GM19452 (cell line): ENCODE measurements around the gene SRRM3.
"Not testable (repeated sequence)": the region's sequence is repeated elsewhere in the genome, so short reads cannot be mapped to it uniquely, and the experiment has no call there.

Source experiments
- ATAC-seq: cut with Tn5 transposase; IDR thresholded peaks from one replicate; pipeline ENCODE4 v1.9.1; 2021; ENCODE audit not compliant: unreplicated experiment

Gene SRRM3

DNA sequence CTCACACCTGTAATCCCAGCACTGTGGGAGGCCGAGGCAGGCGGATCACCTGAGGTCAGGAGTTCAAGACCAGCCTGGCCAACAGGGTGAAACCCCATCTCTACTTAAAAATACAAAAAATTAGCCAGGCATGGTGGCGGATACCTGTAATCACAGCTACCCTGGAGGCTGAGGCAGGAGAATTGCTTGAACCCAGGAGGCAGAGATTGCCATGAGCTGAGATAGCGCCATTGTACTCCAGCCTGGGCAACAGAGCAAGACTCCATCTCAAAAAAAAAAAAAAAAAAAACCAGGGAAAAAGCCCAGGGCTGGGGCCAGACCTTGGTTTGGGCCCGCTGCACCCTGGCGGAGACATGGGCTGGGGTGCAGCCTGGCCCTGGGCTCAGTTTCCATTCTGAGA is 110.1 kb downstream of the SRRM3 start:
- not testable (repeated sequence) for ATAC-seq

DNA sequence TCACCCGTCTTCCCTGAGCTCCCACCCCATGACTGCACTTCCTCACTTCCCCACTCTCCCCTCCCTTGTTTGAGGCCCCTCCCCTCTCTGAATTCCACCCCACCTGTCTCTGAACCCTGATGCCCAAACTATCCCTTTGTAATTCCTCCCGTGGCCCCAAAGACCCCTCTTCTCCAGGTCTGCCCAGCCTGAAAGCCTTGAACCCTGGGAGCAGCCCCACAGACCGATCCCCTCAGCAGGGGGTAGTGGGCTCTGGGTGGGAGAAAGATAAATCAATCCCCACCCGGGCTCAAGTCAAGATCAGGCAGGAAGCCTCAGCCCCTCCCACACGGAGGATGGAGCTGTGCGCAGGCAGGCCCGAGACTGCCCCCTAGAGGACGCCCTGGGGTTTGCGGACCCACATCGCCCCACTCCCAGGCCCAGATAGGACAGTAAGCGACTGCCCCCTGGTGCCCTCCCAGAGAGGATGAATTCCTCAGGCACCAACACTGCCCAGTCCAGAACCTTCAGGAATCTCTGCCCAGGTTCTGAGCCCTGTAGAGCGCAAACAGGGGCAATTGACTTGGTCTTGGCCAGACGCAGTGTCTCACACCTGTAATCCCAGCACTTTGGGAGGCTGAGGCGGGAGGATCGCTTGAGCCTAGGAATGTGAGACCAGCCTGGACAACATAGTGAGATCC is 112.5 kb downstream of the SRRM3 start:
- peak; percentile 40 for ATAC-seq

DNA sequence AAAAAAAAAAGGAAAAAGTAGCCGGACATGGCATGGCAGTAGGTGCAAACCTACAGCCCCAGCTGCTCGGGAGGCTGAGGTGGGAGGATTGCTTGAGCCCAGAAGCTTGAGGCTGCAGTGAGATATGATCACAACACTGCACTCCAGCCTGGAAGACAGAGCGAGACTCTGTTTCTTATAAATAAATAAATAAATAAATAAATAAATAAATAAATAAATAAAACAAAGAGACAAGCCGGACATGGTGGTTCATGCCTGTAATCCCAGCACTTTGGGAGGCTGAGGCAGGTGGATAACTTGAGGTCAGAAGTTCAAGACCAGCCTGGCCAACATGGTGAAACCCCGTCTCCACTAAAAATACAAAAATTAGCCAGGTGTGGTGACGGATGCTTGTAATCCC is 113.0 kb downstream of the SRRM3 start:
- ATAC-seq: not testable (repeated sequence)

DNA sequence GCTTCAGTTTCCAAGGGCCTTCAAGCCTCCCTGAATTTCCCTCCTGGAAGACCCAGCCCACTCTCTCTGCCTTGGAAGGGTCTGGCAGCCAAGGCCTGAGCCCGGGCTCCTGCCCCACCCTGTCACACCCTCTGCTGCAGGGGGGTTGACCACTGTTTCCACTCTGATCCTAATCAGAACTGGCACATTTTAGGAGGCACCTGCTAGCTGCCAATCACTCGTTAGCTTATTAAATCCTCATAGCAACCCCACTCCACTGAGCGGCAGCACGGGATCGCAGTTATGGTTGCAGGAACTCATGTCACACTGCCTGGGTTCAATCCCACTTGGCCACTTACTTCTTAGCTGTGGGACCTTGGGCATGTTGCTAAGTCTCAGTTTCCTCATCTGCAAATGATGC is 113.7 kb downstream of the SRRM3 start:
- no peak for ATAC-seq

DNA sequence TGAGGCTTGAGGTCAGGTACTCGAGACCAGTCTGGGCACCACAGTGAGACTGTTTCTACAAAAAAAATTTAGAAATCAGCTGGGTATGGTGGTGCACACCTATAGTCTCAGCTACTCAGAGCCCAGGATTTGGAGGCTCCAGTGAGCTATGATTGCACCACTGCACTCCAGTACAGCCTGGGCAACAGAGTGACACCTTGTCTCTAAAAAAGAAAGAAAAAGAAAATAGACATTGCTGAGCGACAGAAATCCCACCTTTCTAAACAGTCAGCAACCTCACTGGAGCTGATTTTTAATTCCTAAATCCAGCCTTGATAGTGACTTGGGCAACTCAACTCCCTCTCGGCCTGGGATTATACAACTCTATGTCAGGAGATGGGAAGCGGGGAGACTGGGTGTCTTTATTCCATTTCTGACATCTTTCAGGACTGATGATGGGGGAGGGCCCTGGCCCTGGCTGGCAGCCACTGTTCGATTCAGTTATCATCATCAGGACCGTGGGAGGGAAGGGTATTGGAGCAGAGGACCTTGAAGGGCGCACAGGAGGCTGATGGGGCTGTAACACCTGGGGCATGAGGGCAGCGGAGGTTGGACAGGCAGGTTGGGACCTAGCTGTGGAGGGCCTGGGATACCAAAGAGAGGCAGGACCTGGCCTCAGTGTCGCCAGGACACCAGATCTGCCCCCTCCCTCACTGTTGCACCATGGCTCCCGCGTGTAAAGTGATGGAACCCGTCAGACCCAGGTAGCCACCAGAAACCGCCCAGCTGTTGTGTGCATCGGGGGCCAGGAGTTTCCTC is 115.5 kb downstream of the SRRM3 start:
- no peak for ATAC-seq

DNA sequence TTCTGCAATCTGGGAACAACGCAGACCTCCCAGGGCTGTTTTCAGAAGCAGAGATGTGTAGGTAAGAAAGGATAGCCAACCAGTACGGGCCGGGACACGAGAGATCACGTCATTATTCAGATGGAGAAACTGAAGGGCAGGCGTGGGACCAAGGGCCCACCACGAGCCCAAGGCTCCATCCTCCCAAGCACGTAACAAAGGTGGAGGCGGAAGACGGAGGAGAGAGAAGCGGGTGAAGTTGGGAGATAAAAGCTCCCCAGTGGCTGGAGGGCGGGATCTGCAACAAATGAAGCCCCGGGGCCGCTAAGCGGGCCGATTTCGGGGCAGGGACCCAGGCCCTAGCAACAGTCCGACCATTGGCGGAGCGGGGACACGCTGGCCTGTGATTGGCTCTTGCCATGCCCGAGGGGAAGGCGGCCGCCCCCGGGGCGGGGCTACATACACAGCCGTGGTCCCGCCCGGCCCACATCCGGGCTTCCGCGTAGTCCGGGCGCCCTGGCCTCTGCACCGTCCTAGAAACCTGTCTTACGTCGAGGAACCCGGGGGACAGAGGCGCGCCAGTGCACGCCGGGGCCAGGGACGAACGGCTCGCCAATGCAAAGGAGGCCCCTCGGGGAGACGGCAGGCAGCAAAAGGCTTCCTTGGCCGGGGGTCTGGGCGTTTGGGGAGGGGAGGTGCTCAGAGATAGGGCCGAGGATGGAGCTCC is 116.2 kb downstream of the SRRM3 start:
- ATAC-seq: peak; percentile 91

DNA sequence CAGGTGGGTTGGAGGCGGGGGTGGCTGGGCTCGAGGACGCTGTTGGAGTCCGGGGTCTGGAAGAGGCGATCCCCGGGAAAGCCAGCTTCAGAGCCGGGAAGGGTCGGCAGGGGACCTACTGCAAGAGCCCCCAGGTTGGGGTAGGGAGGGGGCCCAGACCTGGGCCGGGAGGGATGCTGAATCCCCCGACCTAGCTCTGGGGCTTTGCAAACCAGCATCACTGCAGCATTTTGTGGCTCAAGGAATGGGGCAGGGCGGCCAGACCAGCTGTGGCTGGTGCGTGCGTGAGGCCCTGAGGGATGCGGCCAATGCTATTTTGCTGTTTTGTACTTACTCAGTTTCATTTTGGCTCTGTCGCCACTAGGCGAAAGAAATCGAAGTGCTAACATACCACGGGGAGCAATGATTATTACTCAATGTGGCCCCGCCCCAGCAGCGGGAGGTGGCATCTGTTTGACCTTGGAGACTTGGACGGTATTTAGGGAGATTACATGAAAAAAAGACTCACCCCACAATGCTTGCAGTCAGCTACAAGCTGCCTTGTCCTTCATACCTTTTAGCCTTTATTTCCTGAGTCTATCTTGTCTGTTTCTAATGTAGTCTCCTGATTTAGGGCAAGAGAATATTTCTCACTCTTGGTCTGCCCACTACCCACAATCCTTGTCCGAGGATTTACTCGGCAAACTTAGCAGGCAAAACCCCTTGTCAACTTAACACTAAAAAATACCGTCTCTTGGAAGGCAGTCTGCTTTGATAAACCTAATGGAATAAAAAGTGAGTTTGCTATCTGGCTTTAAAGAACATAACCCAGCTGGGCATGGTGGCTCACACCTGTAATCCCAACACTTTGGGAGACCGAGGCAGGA is 117.0 kb downstream of the SRRM3 start:
- ATAC-seq: peak; percentile 53

DNA sequence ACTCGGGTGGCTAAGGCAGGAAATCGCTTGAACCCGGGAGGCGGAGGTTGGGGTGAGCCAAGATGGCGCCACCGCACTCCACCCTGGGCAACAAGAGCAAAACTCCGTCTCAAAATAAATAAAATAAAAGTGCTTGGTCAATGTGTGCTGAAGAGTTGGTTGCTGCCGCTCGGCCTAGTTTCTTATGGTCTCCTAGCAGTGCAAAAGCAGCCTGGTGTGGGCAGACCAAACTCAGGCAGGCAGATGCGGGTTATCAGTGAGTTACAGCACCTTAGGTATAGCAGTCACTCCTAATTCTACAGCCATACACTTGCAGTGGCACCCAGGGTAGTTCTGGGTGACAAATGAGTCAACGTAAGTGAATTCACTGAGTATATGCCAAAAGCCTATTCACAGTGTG is 123.4 kb downstream of the SRRM3 start:
- ATAC-seq: no peak

DNA sequence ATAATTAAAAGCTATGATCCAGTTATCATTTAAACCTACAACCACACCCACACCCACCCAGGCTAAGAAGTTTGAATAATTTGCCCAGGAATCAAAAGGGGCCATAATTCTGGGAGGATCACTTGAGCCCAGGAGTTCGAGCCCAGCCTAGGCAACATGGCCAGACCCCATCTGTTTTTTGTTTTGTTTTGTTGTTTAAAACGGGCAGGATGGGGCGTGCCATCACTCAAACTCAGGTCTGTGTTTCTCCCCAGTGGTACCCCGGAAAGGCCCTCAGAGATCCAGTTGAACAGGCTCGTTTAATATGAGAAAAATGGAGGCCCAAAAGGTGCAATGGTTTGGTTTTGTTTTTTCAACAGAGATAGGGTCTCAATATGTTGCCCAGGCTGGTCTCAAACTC is 124.1 kb downstream of the SRRM3 start:
- no peak for ATAC-seq

DNA sequence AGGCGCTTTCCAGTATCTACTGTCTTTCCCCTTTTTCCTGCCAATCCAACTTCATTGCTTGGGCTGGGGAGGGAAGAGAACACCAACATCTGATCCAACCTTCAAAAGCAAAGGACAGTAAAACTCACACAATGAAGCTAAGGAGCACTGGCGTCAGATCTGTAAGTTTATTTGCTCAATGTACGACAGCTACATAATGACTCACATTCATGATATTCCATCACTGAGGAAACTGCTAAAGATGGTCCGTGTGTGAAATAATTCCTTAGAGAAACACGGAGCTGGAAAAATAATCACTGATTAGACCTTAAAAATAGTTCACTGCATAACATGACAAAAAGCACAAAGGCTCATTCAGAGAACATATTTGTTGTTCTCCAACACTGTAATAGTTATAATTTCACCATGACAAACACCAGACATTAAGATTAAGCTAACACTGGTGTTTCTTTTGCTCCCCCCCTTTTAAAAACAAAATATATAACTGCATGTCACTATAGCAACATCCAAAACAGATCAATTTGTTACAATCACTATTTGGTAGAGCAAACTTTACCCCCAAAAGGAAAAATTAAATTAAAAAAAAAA is 125.0 kb downstream of the SRRM3 start:
- ATAC-seq: no peak

DNA sequence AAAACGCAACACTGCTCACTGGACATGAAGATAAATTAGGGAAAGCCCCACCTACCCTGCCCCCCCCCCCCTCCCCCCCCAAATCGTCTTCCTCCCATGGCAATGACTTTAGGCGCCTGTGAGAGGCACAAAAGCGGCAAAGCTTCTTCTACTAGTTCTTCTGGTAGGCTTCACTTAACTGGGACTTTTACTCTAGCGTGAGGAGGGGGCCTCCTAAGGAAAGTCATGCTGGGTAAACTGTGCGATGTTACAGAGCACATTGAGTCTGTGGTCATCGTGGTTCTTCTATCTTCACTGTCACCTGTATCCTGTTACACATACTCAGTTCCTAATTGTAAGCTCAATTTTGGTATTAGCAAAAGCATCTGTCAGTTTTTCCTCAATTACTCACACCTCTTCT is 125.9 kb downstream of the SRRM3 start:
- ATAC-seq: no peak

DNA sequence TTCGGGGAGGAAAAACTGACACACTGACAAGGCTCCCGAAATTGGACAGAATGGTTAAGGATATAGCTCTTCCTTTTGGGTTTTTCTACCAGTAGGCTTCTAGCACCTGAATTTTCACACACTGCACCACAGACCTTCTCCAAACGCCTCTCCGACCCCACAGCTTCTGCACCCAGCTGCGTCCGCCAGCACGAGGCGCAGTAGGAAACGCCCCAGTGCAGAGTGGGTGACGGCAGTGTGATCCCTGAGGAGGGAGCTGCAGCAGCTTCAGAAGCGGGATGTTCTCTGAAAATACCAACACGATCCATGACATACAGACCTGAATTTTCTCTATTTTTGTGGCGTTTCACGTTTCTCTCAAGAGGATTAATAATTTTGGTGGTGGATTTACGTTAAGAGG is 126.7 kb downstream of the SRRM3 start:
- ATAC-seq: no peak

DNA sequence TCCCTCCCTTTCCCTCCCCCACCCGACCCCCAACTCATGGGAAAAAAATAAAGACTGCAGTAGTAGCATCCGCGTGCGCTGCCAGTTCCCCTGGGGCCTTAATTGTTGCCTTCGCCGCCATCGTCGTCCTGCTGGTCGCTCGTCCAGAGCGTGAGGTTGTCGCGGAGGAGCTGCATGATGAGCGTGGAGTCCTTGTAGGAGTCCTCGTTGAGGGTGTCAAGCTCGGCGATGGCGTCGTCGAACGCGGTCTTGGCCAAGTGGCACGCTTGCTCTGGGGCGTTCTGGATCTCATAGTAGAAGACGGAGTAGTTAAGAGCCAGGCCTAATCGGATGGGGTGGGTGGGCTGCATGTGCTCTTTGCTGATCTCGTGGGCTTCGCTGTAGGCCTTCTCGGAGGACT is 127.8 kb downstream of the SRRM3 start:
- no peak for ATAC-seq

DNA sequence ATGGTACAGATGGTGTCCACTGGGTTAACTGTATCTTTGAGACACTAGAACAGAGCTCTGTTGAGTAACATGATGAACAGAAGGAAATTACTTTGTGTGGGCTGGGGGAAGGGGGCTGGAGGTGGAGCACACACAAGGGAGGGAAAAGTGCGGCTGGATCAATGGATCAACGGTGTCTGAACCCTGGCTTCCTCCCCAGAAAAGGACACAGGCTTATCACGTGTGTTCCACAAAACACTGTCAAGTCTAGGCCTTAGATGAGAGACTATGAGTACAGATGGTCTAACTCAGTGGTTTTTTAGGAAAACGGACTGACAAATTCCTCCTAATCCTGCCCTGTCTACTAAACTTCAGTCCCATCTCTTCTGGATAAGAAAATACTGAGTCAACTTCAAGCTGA is 128.6 kb downstream of the SRRM3 start:
- no peak for ATAC-seq

DNA sequence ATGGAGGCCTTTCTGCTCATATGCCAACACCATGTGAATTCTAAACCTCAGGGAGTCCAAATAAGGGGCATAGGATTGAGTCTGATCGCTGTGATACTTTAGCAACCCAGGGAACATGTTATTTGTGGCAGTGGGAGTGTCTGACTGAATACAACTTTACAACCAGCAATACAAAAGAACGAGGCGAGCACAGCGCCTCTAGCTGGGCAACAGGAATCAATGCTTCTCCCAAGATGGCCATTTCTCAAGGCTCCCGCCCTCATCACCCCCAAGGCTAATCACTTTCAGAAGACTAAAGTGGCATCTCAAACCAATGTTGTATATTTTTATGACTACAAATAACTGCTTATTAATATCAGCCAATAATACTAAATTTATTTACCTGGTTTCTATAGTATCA is 129.0 kb downstream of the SRRM3 start:
- ATAC-seq: no peak

DNA sequence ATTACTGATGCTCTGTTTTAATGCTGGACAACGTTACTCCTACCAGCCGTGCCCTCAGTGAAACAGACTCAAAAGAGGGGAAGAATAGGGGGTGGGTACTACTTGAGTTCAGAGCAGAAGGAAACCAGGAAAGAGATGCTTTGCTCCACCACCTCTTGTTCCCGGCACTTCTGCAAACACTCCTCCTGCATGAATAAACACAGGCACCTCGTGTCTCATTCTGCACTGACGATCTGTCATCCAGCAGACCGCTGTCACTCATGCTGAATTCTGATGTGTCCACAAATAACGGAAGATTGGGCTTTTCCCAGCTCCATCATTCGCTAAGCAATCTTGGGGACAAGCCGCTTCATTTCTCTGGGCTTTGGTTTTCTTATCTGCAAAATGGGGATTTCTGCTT is 130.4 kb downstream of the SRRM3 start:
- ATAC-seq: no peak

DNA sequence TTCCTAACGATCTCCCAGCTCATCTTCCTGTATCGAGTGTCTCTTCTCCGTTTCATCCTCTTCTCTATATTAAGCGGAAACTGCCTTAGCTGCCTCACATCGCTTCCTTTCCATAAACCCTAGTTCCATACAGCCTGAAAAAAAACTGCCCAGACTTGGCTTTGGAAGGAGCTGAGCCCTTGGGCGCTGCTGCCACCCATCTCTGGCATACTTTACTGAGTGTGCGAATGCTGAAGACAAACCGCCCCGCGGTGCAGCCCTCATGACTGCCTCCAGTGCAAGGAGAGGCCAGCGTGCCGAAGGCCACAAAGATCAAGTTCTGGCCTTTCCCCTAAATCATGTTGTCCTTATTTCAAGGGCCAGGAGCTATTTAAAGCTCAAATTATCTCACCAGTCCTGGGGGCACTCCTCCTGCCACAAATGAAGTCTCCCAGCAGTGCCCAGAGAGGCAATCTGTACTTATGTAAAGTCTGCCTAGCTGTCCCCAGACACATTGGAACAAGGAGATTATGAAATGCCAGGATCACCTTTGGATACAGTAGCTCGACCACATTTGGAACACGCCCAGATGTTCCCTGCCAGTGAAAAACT is 131.9 kb downstream of the SRRM3 start:
- no peak for ATAC-seq

DNA sequence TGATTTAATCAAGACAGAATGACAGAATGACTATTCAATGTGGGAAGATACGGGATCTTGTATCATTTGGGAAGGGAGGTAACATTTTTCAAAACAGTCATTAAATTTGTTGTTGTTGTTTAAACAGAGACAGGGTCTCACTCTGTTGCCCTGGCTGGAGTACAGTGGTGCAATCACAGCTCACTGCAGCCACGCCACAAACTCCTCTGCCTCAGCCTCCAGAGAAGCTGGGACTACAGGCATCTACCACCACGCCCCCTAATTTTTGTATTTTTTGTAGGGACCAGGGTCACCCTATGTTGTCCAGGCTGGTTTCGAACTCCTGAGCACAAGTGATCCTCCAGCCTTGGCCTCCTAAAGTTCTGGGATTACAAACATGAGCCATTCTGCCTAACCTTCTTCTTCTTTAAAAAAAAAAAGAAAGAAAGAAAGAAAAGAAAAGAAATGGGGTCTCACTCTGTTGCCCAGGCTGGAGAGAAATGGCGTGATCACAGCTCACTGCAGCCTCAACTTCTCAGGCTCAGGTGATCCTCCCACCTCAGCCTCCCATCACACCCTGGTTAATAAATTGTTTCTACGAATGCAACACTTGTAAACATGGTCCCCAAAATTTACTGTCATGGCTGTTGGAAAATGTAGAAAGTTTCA is 132.7 kb downstream of the SRRM3 start:
- ATAC-seq: no peak

DNA sequence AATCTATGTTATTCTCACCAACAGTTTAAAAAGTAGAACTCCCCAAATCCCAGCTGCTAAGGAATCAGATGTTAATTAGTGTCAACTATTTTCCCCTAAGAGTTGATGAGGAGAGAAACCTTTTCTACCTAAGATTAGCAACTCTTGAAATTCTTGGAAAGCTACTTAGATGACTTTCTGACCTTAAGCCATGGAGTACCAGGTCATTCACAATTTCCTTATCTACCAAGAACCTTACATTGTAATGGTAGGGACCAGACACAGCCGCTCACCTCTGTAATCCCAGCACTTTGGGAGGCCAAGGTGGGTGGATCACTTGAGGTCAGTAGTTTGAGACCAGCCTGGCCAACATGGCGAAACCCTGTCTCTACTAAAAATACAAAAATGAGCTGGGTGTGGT is 133.7 kb downstream of the SRRM3 start:
- not testable (repeated sequence) for ATAC-seq

DNA sequence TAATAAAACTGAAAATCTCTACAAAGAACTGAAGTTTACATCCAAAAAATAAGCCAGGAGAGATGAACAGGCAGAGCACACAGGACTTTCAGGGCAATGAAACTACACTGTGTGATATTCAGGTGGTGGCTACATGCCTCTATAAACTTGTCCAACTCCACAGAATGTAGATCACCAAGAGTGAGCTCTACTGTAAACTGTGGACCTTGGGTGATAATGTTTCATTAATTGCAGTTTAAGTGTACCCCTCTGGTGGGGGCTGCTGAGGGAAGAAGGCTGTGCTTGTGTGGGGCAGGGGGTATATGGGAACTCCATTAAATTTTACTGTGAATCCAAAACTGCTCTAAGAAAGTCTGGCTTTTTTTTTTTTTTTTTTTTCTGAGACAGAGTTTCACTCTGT is 134.4 kb downstream of the SRRM3 start:
- ATAC-seq: no peak
